GM20431 (cell line): Measurements from ENCODE around the gene NR2F1-AS1.
"Not testable (repeated sequence)": the region's sequence is repeated elsewhere in the genome, so short reads cannot be mapped to it uniquely, and the experiment has no call there.

Experiments used
- in situ Hi-C: fragments of 300-500 bp; cut with MseI, MboI; formaldehyde crosslinking; loops from one replicate; pipeline ENCODE4 v1.15.0; 2020; ENCODE audit warnings: low sequenced_read_pairs; ENCODE audit not compliant: unreplicated experiment

NR2F1-AS1 gene

GRCh38 chr5:93557021-93557604 lies 23.9 kb downstream of the NR2F1-AS1 start:
- in situ Hi-C loops: no loop called here

GRCh38 chr5:93549594-93549993 lies 31.4 kb downstream of the NR2F1-AS1 start:
- in situ Hi-C loops: not testable (repeated sequence)

GRCh38 chr5:93545872-93546271 lies 35.1 kb downstream of the NR2F1-AS1 start:
- in situ Hi-C loops: no loop called here

GRCh38 chr5:93532370-93532769 lies 48.6 kb downstream of the NR2F1-AS1 start:
- in situ Hi-C loops: no loop called here

GRCh38 chr5:93521815-93522214 lies 59.2 kb downstream of the NR2F1-AS1 start:
- in situ Hi-C loops: not testable (repeated sequence)

- in situ Hi-C loops: no loop called here
Observed at GRCh38 chr5:93519740-93520139, 61.3 kb downstream of the NR2F1-AS1 start.

GRCh38 chr5:93517828-93518227 lies 63.2 kb downstream of the NR2F1-AS1 start:
- in situ Hi-C loops: no loop called here

- in situ Hi-C loops: no loop called here
Observed at GRCh38 chr5:93513298-93513697, 67.7 kb downstream of the NR2F1-AS1 start.

- in situ Hi-C loops: no loop called here
Observed at GRCh38 chr5:93512799-93513198, 68.2 kb downstream of the NR2F1-AS1 start.

- in situ Hi-C loops: no loop called here
Observed at GRCh38 chr5:93511445-93511844, 69.6 kb downstream of the NR2F1-AS1 start.

GRCh38 chr5:93510626-93511380 lies 70.2 kb downstream of the NR2F1-AS1 start:
- in situ Hi-C loops: no loop called here

- in situ Hi-C loops: not testable (repeated sequence)
Observed at GRCh38 chr5:93505553-93505952, 75.5 kb downstream of the NR2F1-AS1 start.

GRCh38 chr5:93503598-93504067 lies 77.4 kb downstream of the NR2F1-AS1 start:
- in situ Hi-C loops: no loop called here

- in situ Hi-C loops: no loop called here
Observed at GRCh38 chr5:93497096-93497495, 83.9 kb downstream of the NR2F1-AS1 start.

- in situ Hi-C loops: no loop called here
Observed at GRCh38 chr5:93479982-93480509, 101.0 kb downstream of the NR2F1-AS1 start.

- in situ Hi-C loops: no loop called here
Observed at GRCh38 chr5:93477816-93478215, 103.2 kb downstream of the NR2F1-AS1 start.

- in situ Hi-C loops: no loop called here
Observed at GRCh38 chr5:93476251-93476742, 104.7 kb downstream of the NR2F1-AS1 start.

- in situ Hi-C loops: no loop called here
Observed at GRCh38 chr5:93462916-93463315, 118.1 kb downstream of the NR2F1-AS1 start.

GRCh38 chr5:93461756-93462155 lies 119.3 kb downstream of the NR2F1-AS1 start:
- in situ Hi-C loops: no loop called here

GRCh38 chr5:93460286-93460685 lies 120.7 kb downstream of the NR2F1-AS1 start:
- in situ Hi-C loops: no loop called here

- in situ Hi-C loops: not testable (repeated sequence)
Observed at GRCh38 chr5:93456796-93457195, 124.2 kb downstream of the NR2F1-AS1 start.
